Upper lobe of left lung (tissue), 4 donors: ENCODE results near the gene RNU1-2.
"Not testable (repeated sequence)": the region's sequence is repeated elsewhere in the genome, so short reads cannot be mapped to it uniquely, and the experiment has no call there.

ENCODE experiments used
- CTCF ChIP-seq, 6 experiments: fragments of 450-650 bp in 4 of 6; fragments of 200-600 bp in 2 of 6; sonication (generic) in 2 of 6; IDR thresholded peaks; one replicate each; pipeline ENCODE4 v1.5.1; 2016 to 2019; ENCODE audit warnings: antibody characterized with exemption in 6 of 6
- EP300 ChIP-seq, 4 donors: sonication (generic); formaldehyde crosslinking; IDR thresholded peaks; one replicate each; pipeline ENCODE4 v1.5.1; 2017; ENCODE audit warnings: antibody characterized with exemption in 4 of 4, control low read depth in 2 of 4
- POLR2AphosphoS5 ChIP-seq, 2 donors: sonication (generic); formaldehyde crosslinking; IDR thresholded peaks; one replicate each; pipeline ENCODE4 v1.5.1; 2017; ENCODE audit warnings: antibody characterized with exemption in 2 of 2

- not testable (repeated sequence) for TF ChIP-seq CTCF, POLR2AphosphoS5, EP300 (IDR thresholded peaks at IDR 0.05)
These were observed 35.7 kb upstream of the RNU1-2 start for GRCh38 chr1:16860048-16860447.
